Measurements from ENCODE around the gene QSER1. TPM values are rescaled to one million over a fixed set of nuclear protein-coding genes. Genes with fewer than 3 reads are reported as not detected.
"Not testable (repeated sequence)": the region's sequence is repeated elsewhere in the genome, so short reads cannot be mapped to it uniquely, and the experiment has no call there.

The QSER1 gene
- total RNA-seq, 2 donors from 2014 or later = 20.3 to 40.0 TPM

DNA sequence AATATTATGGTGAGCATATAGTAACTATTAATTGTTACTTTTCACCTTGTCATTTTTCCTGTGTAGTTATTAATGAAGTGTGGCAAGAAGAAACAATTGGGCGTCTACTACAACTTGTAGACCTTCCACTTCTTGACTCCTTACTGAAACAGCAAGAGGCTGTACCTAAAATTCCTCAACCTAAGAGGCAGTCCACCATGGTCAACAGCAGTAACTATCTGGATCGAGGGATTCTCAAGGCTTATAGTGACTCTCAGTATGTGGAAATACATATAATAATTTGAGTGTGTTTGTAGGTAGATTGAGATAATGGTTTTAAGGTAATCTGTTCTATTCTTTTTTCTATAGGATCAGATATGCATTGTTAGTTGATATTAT is 135.9 kb downstream of the QSER1 start:
- DNase-seq (ENCODE audit: low spot score) = no peak
- no peak overlapping the region for H3K4me3 ChIP-seq
- H3K4me1 ChIP-seq (ENCODE audit: control insufficient read depth in 1 of 2, low read depth in 2 of 2) = no peaks in the 10 kb centered on the region
- no peaks in the 10 kb centered on the region for H3K9me3 ChIP-seq
- no peak for ATAC-seq (ENCODE audit: insufficient number of reproducible peaks, low FRiP score, low read depth)
- TF ChIP-seq CTCF (IDR thresholded peaks at IDR 0.05) = no peak
- H3K36me3 ChIP-seq = no peaks in the 10 kb centered on the region
- no peak overlapping the region for H3K27ac ChIP-seq
- no peaks in the 10 kb centered on the region for H3K27me3 ChIP-seq (replicated peaks; ENCODE audit: insufficient read depth)

GRCh38 chr11:33029218-33029617 is 136.6 kb downstream of the QSER1 start:
- H3K36me3 ChIP-seq; DNase-seq (ENCODE audit: low spot score); H3K27ac ChIP-seq; H3K4me1 ChIP-seq (ENCODE audit: control insufficient read depth in 1 of 2, low read depth in 2 of 2); H3K9me3 ChIP-seq; H3K27me3 ChIP-seq (replicated peaks; ENCODE audit: insufficient read depth); ATAC-seq (ENCODE audit: insufficient number of reproducible peaks, low FRiP score, low read depth); H3K4me3 ChIP-seq: not testable (repeated sequence)

Other genes with a start within 250 kb of the QSER1 start
- under 1 TPM in 1 of 2 donors, not detected in 1; 0.28 TPM for gene CCDC73, start 98.1 kb upstream of the QSER1 start, total RNA-seq
- gene PRRG4, start 62.9 kb upstream of the QSER1 start, total RNA-seq = 1 to 10 TPM; 2.3 to 5.1 TPM
- gene DEPDC7, start 123.1 kb downstream of the QSER1 start, total RNA-seq = 1 to 10 TPM in 1 of 2 donors, not detected in 1; 1.1 TPM
- gene TCP11L1, start 146.8 kb downstream of the QSER1 start, total RNA-seq = 10 to 100 TPM; 49.2 to 62.7 TPM